Right lobe of liver (tissue), 6 donors: ENCODE data around the gene CIP2A. TPM values are rescaled to one million over a fixed set of nuclear protein-coding genes. Genes with fewer than 3 reads are reported as not detected.

Experiments
- ATAC-seq, 4 donors: fragments of 200-7000 bp; cut with Tn5 transposase; one replicate each; pipeline ENCODE4 v1.9.1; 2020; ENCODE audit warnings: mild to moderate bottlenecking in 4 of 4, moderate library complexity in 4 of 4
- DNase-seq, 3 donors: peaks; one replicate each; pipeline ENCODE4 v3.0.0-alpha.2; 2020
- H3K27ac ChIP-seq, 3 donors: fragments of 200-600 bp; one replicate each; pipeline ENCODE4 v1.8.0; 2022
- H3K27me3 ChIP-seq, 2 donors: fragments of 200-600 bp; one replicate each; pipeline ENCODE4 v1.8.0; 2022
- H3K36me3 ChIP-seq, 4 donors: fragments of 200-600 bp; sonication (generic) in 1 of 4; one replicate each; pipeline versions ENCODE4 v1.5.1 to v1.8.0; 2017 to 2022; ENCODE audit warnings: control low read depth in 1 of 4
- H3K4me1 ChIP-seq, 4 donors: fragments of 200-600 bp; sonication (generic) in 1 of 4; one replicate each; pipeline versions ENCODE4 v1.5.1 to v1.8.0; 2017 to 2022; ENCODE audit warnings: control low read depth in 1 of 4
- H3K4me3 ChIP-seq, 3 donors: fragments of 200-600 bp; one replicate each; pipeline ENCODE4 v1.8.0; 2022
- H3K9me3 ChIP-seq, 4 donors: fragments of 200-600 bp; sonication (generic) in 1 of 4; one replicate each; pipeline versions ENCODE4 v1.5.1 to v1.8.0; 2017 to 2022; ENCODE audit warnings: control low read depth in 1 of 4
- POLR2A ChIP-seq: fragments of 450-650 bp; IDR thresholded peaks from one replicate; pipeline ENCODE4 v1.6.1; 2017; ENCODE audit warnings: antibody characterized with exemption, mild to moderate bottlenecking
- WGBS: methylation state at CpG from one replicate; pipeline ENCODE4 v1.1.6; 2018; ENCODE audit warnings: low coverage, low lambda C conversion rate; ENCODE audit not compliant: insufficient coverage; ENCODE audit errors: missing lambda C conversion rate; 5-methylcytosine and 5-hydroxymethylcytosine counted together
- intact Hi-C, 2 donors: fragments of 100-400 bp; cut with DNase I; formaldehyde crosslinking; loops; one replicate each; pipeline versions ENCODE4 v1.11.2 to v1.14.1; 2022
- total RNA-seq, 6 experiments: library from RNA; depleted of rRNA in 2 of 6; stranded (reverse); fragments of >200 nt in 2 of 6; fragmentation: NEBNext Ultra II Directional in 3 of 6; extraction: Animal tissue kit (Norgen Biotek cat#: 25700) in 3 of 6; gene quantifications; one replicate each; pipeline versions ENCODE4 v1.1.0 to v1.2.4, GENCODE V29; 2016 to 2023
- TF ChIP-seq, protein P1 (sequence below), 4 donors: fragments of 200-600 bp in 3 of 4; fragments of 450-650 bp in 1 of 4; IDR thresholded peaks; one replicate each; pipeline versions ENCODE4 v1.5.1 to v1.8.0; 2016 to 2022; ENCODE audit warnings: antibody characterized with exemption in 4 of 4, mild to moderate bottlenecking in 2 of 4
- donor health status: DM: no; HTN: yes; CAD: no.
- donor health status: DM: no; HTN: no; CAD: no.
- donor health status: DM: no; HTN: no; CAD: no.
- donor health status: DM: no; HTN: yes; CAD: no.
- donor health status: DM: no; HTN: yes; CAD: no.

Gene CIP2A
- total RNA-seq, 6 experiments from 2014 or later: 0.44 to 3.2 (median 1.3) TPM

DNA sequence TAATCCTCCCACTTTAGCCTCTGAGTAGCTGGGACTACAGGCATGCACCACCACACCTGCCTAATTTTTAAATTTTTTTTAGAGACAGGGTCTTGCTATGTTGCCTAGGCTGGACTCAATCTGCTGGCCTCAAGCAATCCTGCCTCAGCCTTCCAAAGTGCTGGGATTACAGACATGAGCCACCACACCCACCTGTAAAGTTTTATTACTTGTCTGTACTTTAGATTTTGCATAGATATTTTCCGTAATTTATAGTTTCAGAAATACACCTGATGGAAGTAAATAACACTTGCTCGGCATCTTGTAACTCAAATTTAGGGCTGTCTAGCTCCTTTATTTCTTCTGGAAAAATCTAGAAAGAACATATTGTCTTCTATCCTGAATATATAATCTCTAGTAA, 6.1 kb upstream of the CIP2A start:
- ATAC-seq (no peak), DNase-seq (no peak)
- no peak overlapping the region for H3K27ac ChIP-seq
- WGBS: 94% methylated on average over 2 of the region's 2 CpGs
- H3K27me3 ChIP-seq: no peaks in the 10 kb centered on the region
- intact Hi-C loops: no loop called here
- TF ChIP-seq, protein P1, sequence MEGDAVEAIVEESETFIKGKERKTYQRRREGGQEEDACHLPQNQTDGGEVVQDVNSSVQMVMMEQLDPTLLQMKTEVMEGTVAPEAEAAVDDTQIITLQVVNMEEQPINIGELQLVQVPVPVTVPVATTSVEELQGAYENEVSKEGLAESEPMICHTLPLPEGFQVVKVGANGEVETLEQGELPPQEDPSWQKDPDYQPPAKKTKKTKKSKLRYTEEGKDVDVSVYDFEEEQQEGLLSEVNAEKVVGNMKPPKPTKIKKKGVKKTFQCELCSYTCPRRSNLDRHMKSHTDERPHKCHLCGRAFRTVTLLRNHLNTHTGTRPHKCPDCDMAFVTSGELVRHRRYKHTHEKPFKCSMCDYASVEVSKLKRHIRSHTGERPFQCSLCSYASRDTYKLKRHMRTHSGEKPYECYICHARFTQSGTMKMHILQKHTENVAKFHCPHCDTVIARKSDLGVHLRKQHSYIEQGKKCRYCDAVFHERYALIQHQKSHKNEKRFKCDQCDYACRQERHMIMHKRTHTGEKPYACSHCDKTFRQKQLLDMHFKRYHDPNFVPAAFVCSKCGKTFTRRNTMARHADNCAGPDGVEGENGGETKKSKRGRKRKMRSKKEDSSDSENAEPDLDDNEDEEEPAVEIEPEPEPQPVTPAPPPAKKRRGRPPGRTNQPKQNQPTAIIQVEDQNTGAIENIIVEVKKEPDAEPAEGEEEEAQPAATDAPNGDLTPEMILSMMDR (IDR thresholded peaks at IDR 0.05): no peak
- TF ChIP-seq POLR2A: no peak
- no peaks in the 10 kb centered on the region for H3K9me3 ChIP-seq
- no peaks in the 10 kb centered on the region for H3K36me3 ChIP-seq
- H3K4me3 ChIP-seq: no peak overlapping the region
- no peaks in the 10 kb centered on the region for H3K4me1 ChIP-seq

DNA sequence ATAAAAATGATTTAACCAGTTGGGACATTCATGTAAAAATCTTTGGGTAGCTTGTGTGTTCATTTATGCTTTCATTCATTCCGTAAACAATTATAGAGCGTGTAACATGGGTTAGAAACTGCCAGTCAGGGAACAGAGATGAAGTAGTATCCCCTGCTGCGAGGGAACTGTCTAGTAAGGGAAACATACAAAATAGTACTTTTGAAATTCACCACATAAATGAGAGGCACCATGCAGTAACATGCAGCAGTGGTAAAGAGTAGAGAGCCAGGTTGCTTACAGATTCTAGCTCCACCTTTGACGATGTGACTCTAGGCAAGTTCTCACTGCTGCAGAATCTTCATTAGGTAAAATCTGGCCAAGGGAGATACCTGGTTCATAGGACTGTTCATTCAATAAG, 1.2 kb upstream of the CIP2A start:
- no peak for ATAC-seq
- peak overlapping the region; percentile 76 to 81 (median 80) for H3K4me3 ChIP-seq
- WGBS: 14% methylated on average over 4 of the region's 4 CpGs
- H3K4me1 ChIP-seq: peaks cover 0 to 7% (median 0%) of the 10 kb centered on the region in 4 donors
- H3K9me3 ChIP-seq: no peaks in the 10 kb centered on the region
- no peak for DNase-seq
- no peaks in the 10 kb centered on the region for H3K36me3 ChIP-seq
- H3K27ac ChIP-seq: no peak overlapping the region
- no peaks in the 10 kb centered on the region for H3K27me3 ChIP-seq
- TF ChIP-seq, protein P1 (IDR thresholded peaks at IDR 0.05): no peak
- no peak for TF ChIP-seq POLR2A
- intact Hi-C loops: no loop called here

DNA sequence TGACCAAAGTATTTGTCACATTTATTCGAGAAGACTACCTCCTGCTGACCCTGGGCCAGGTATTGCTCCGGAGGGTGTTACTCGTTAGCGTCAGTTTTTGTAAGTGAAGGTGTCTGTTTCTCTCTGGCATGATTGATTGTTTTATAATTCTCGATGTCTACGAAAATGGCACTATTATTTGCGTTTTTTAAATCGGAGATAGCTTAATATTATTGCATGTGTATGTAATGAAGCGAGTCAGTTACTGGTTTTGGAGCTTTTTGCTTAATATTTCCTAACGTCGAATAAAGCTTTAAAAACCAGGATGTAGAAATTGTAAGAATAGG, 723 bp upstream of the CIP2A start:
- Histone ChIP-seq H3K27ac (peak overlapping the region; percentile 94 to 97 (median 95)), H3K36me3 (no peaks in the 10 kb centered on the region), H3K4me1 (peaks cover 0 to 7% (median 0%) of the 10 kb centered on the region in 4 donors), H3K27me3 (no peaks in the 10 kb centered on the region), H3K4me3 (peak overlapping the region; percentile 76 to 81 (median 80)), H3K9me3 (no peaks in the 10 kb centered on the region)
- DNase-seq (no peak), ATAC-seq (no peak)
- intact Hi-C loops: no loop called here
- WGBS: 0% methylated on average over 11 of the region's 11 CpGs
- no peak for TF ChIP-seq POLR2A
- TF ChIP-seq, protein P1 (IDR thresholded peaks at IDR 0.05): no peak

DNA sequence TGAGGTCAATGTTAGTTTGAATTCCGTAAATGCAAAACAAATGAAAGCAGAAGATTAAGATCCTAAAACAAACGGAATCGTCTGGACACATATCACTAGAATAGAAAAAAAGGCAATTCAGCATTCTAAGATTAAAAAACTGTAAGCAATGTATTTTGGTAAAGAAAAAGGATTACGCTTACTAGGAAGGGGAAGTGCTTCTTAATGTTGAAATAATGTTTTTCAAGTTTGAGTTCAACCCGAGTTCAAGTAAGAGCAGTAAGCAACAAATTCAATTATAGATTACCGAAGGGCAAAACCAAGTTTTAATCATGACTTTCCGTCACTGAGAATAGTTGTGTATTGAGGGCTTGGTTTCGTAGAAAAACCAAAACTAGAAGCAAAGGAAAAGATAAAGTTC, 637 bp downstream of the CIP2A start:
- Histone ChIP-seq H3K27ac (peak overlapping the region; percentile 94 to 97 (median 95)), H3K4me3 (peak overlapping the region; percentile 76 to 81 (median 80)), H3K27me3 (no peaks in the 10 kb centered on the region), H3K4me1 (peaks cover 0 to 7% (median 0%) of the 10 kb centered on the region in 4 donors), H3K9me3 (no peaks in the 10 kb centered on the region), H3K36me3 (no peaks in the 10 kb centered on the region)
- DNase-seq (no peak), ATAC-seq (no peak)
- 1% methylated on average over 8 of the region's 8 CpGs for WGBS
- intact Hi-C loops: no loop called here
- TF ChIP-seq, protein P1 (IDR thresholded peaks at IDR 0.05): no peak

DNA sequence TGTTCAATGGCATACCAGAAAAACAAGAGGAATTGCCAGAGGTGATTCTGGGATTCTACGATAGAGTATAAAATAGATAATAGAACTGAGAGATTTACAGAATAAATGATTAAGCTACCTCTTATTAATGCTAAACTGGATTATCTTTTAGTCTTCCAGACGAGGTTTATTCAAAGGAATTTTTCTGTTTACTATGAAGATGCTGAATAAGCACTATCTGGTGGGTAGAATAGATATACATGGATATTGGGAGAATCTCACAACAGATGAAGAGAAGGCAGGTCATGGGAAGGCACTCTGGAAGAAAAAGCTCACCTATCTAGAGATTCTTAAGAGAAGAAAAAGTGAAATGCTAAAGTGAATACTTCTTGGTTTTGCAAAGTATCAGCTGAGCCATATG, 11.2 kb downstream of the CIP2A start:
- Histone ChIP-seq H3K27ac (no peak overlapping the region), H3K27me3 (no peaks in the 10 kb centered on the region), H3K4me1 (no peaks in the 10 kb centered on the region), H3K9me3 (no peaks in the 10 kb centered on the region), H3K36me3 (no peaks in the 10 kb centered on the region), H3K4me3 (no peak overlapping the region)
- intact Hi-C loops: no loop called here
- no peak for ATAC-seq
- 51% methylated on average over 2 of the region's 2 CpGs for WGBS
- TF ChIP-seq POLR2A: no peak
- TF ChIP-seq, protein P1 (IDR thresholded peaks at IDR 0.05): no peak
- no peak for DNase-seq
